ENCODE data around the gene SMYD3. TPM values are rescaled to one million over a fixed set of nuclear protein-coding genes. Genes with fewer than 3 reads are reported as not detected.

Gene SMYD3
- total RNA-seq, 5 donors from 2014 or later (not counting 1 experiment from before 2014, with no cell fraction given), result 17.7 to 37.8 (median 21.9) TPM

DNA sequence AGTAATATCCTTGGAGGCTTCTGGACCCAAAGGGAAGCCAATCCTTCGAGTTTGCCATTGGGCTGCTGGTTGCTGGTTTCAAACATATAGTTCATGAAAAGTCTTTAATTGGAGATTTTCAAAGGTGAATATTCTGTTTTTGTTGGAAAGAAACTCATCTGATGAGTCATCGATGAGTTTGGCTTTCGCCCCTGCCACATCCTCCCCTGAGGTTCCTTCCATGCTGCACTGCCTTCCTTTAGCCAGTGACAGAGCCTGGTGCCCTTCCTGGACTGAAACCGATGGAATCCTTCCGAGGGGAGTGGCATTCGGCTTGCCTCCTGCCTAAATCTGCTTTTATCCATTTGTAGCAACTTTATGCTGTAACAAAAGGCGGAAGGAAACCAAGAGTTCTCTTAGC lies 802.3 kb downstream of the SMYD3 start:
- Mint-ChIP-seq H3K9me3 (peaks cover 0 to under 1% (median 0%) of the 10 kb centered on the region in 3 donors), H3K36me3 (no peaks in the 10 kb centered on the region), H3K4me3 (no peak overlapping the region), H3K27ac (no peak overlapping the region), H3K4me1 (no peaks in the 10 kb centered on the region), H3K27me3 (no peaks in the 10 kb centered on the region)
- no peaks in the 10 kb centered on the region for H3K9me3 ChIP-seq
- H3K4me1 ChIP-seq (ENCODE audit: control insufficient read depth in 1 of 2, extremely low read depth in 1 of 2, insufficient read depth in 2 of 2, low read length in 2 of 2), result no peaks in the 10 kb centered on the region
- peaks cover 0 to under 1% of the 10 kb centered on the region in 2 experiments for H3K27me3 ChIP-seq (replicated peaks in 1 of 2; ENCODE audit: control insufficient read depth in 2 of 2, extremely low read depth in 1 of 2, insufficient read depth in 2 of 2, low read length in 1 of 2)
- H3K4me3 ChIP-seq (ENCODE audit: control insufficient read depth in 1 of 2, extremely low read depth in 1 of 2, low read length in 1 of 2), result no peak overlapping the region
- ChIA-PET CTCF (no interaction called here), POLR2A (no interaction called here)
- no peaks in the 10 kb centered on the region for H3K36me3 ChIP-seq (ENCODE audit: control insufficient read depth in 2 of 2, extremely low read depth in 1 of 2, insufficient read depth in 1 of 2, low read length in 1 of 2)
- no peak for ATAC-seq (replicated peaks in 1 of 4)
- no peak for DNase-seq
- 86% methylated on average over 5 of the region's 7 CpGs for WGBS (ENCODE audit: insufficient coverage)
- no peak overlapping the region for H3K27ac ChIP-seq (ENCODE audit: low read length)

DNA sequence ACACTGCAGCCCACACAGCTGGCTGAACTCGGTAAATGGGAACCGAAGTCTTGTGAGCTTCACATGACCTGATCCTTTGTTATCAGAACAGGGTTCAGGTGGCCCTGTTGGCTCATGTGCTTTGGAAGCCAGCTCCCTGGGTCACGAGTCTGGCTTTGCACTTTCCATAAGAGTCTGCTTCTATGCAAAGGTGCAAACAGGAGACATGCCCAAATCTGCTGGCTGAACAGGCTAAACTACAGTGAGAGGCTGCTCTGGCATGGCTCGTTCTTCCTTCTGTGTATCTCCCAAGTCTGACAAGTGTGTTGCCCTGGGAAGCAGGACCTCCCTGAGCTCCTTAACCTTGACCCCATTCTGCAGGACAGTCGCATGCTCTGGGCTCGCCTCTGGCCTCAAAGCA lies 802.7 kb downstream of the SMYD3 start:
- no peaks in the 10 kb centered on the region for H3K4me1 ChIP-seq (ENCODE audit: control insufficient read depth in 1 of 2, extremely low read depth in 1 of 2, insufficient read depth in 2 of 2, low read length in 2 of 2)
- DNase-seq, result no peak
- ChIA-PET CTCF (no interaction called here), POLR2A (no interaction called here)
- Mint-ChIP-seq H3K27ac (no peak overlapping the region), H3K27me3 (no peaks in the 10 kb centered on the region), H3K4me1 (no peaks in the 10 kb centered on the region), H3K9me3 (peaks cover 0 to 2% (median 0%) of the 10 kb centered on the region in 3 donors), H3K36me3 (no peaks in the 10 kb centered on the region), H3K4me3 (no peak overlapping the region)
- H3K27me3 ChIP-seq (replicated peaks in 1 of 2; ENCODE audit: control insufficient read depth in 2 of 2, extremely low read depth in 1 of 2, insufficient read depth in 2 of 2, low read length in 1 of 2), result peaks cover 0 to 3% of the 10 kb centered on the region in 2 experiments
- peak in 1 of 4 experiments; percentile 8 for ATAC-seq (replicated peaks in 1 of 4)
- H3K27ac ChIP-seq (ENCODE audit: low read length), result no peak overlapping the region
- H3K9me3 ChIP-seq, result no peaks in the 10 kb centered on the region
- WGBS (ENCODE audit: insufficient coverage), result 75% methylated on average over 6 of the region's 6 CpGs
- no peak overlapping the region for H3K4me3 ChIP-seq (ENCODE audit: control insufficient read depth in 1 of 2, extremely low read depth in 1 of 2, low read length in 1 of 2)
- no peaks in the 10 kb centered on the region for H3K36me3 ChIP-seq (ENCODE audit: control insufficient read depth in 2 of 2, extremely low read depth in 1 of 2, insufficient read depth in 1 of 2, low read length in 1 of 2)

DNA sequence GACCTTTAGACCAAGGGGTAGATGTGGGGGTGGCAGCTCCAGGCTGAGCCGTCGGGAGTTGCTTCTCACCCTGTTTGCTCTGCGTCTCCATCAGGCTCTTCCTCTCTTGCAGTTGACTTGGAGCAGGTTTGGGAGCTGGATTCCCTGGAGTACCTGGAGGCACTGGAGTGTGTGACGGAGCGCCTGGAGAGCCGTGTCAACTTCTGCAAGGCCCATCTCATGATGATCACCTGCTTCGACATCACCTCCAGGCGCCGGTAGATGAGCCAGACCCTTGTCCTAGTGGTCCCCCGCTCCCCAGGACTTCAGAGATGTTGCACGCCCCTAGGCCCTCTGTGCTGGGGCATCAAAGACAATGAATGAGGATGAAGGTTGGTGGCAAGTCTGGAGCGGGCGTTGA lies 804.7 kb downstream of the SMYD3 start:
- Histone ChIP-seq H3K4me3 (ENCODE audit: control insufficient read depth in 1 of 2, extremely low read depth in 1 of 2, low read length in 1 of 2) (no peak overlapping the region), H3K4me1 (ENCODE audit: control insufficient read depth in 1 of 2, extremely low read depth in 1 of 2, insufficient read depth in 2 of 2, low read length in 2 of 2) (no peaks in the 10 kb centered on the region), H3K9me3 (no peaks in the 10 kb centered on the region), H3K27ac (ENCODE audit: low read length) (no peak overlapping the region), H3K27me3 (replicated peaks in 1 of 2; ENCODE audit: control insufficient read depth in 2 of 2, extremely low read depth in 1 of 2, insufficient read depth in 2 of 2, low read length in 1 of 2) (peaks cover 0 to 3% of the 10 kb centered on the region in 2 experiments), H3K36me3 (ENCODE audit: control insufficient read depth in 2 of 2, extremely low read depth in 1 of 2, insufficient read depth in 1 of 2, low read length in 1 of 2) (no peaks in the 10 kb centered on the region)
- no peak overlapping the region for H3K4me3 Mint-ChIP-seq
- POLR2A ChIA-PET, result no interaction called here
- CTCF ChIA-PET, result no interaction called here
- no peaks in the 10 kb centered on the region for H3K36me3 Mint-ChIP-seq
- DNase-seq (no peak), ATAC-seq (replicated peaks in 1 of 4) (no peak)
- WGBS (ENCODE audit: insufficient coverage), result 88% methylated on average over 13 of the region's 13 CpGs
- no peak overlapping the region for H3K27ac Mint-ChIP-seq
- H3K27me3 Mint-ChIP-seq, result no peaks in the 10 kb centered on the region
- peaks cover 0 to 2% (median 0%) of the 10 kb centered on the region in 3 donors for H3K9me3 Mint-ChIP-seq
- no peaks in the 10 kb centered on the region for H3K4me1 Mint-ChIP-seq

DNA sequence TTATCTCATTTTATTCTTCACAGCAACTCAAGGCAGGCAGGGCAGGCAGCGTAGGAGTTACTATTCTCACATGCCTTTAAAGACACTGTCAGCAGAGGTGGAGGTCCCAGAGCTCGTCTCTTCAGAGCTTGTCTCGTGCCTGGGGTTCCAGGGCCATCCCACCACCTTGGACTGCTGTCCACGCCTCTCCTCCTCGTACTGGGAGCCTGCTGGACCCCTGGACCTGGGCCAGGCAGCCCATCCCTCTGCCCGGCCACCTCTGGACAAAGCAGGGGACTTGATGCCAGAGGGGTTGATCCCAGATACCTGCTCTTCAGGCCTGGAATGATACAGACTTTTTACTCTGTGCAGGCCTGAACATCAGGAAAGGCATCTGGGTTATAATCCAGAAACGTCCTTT lies 805.4 kb downstream of the SMYD3 start:
- no peaks in the 10 kb centered on the region for H3K4me1 Mint-ChIP-seq
- no peak overlapping the region for H3K27ac Mint-ChIP-seq
- H3K27me3 ChIP-seq (replicated peaks in 1 of 2; ENCODE audit: control insufficient read depth in 2 of 2, extremely low read depth in 1 of 2, insufficient read depth in 2 of 2, low read length in 1 of 2), result peaks cover 0 to 3% of the 10 kb centered on the region in 2 experiments
- H3K4me3 Mint-ChIP-seq, result no peak overlapping the region
- H3K27me3 Mint-ChIP-seq, result no peaks in the 10 kb centered on the region
- DNase-seq (no peak), ATAC-seq (replicated peaks in 1 of 4) (no peak)
- no peak overlapping the region for H3K27ac ChIP-seq (ENCODE audit: low read length)
- H3K9me3 ChIP-seq, result no peaks in the 10 kb centered on the region
- ChIA-PET CTCF (no interaction called here), POLR2A (no interaction called here)
- H3K36me3 Mint-ChIP-seq, result no peaks in the 10 kb centered on the region
- peaks cover 0 to 2% (median 0%) of the 10 kb centered on the region in 3 donors for H3K9me3 Mint-ChIP-seq
- H3K4me3 ChIP-seq (ENCODE audit: control insufficient read depth in 1 of 2, extremely low read depth in 1 of 2, low read length in 1 of 2), result no peak overlapping the region
- H3K4me1 ChIP-seq (ENCODE audit: control insufficient read depth in 1 of 2, extremely low read depth in 1 of 2, insufficient read depth in 2 of 2, low read length in 2 of 2), result no peaks in the 10 kb centered on the region
- WGBS (ENCODE audit: insufficient coverage), result 56% methylated on average over 6 of the region's 7 CpGs
- H3K36me3 ChIP-seq (ENCODE audit: control insufficient read depth in 2 of 2, extremely low read depth in 1 of 2, insufficient read depth in 1 of 2, low read length in 1 of 2), result no peaks in the 10 kb centered on the region

DNA sequence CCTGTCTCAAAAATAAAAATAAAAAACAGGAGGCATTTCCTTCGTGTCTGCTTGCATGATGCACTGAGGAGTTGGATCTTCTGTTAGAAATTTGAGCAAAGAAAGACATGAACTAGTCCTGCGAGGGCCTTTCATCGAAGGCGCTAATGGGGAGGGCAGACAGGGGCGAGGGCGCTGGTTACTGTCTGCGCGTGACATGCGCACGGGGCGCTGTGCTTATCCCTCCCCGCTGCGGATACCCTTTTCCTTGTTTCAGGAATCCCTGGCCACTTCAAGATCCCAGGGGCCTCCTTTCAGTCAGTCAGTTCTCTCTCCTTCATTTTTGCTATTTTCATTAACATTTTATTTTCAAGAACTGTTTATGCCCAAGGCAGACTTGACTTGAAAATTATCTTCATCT lies 806.4 kb downstream of the SMYD3 start:
- Mint-ChIP-seq H3K27me3 (no peaks in the 10 kb centered on the region), H3K27ac (no peak overlapping the region), H3K4me1 (no peaks in the 10 kb centered on the region), H3K4me3 (no peak overlapping the region), H3K36me3 (no peaks in the 10 kb centered on the region), H3K9me3 (peaks cover 0 to 2% (median 0%) of the 10 kb centered on the region in 3 donors)
- no peak for DNase-seq
- H3K27me3 ChIP-seq (replicated peaks in 1 of 2; ENCODE audit: control insufficient read depth in 2 of 2, extremely low read depth in 1 of 2, insufficient read depth in 2 of 2, low read length in 1 of 2), result peaks cover 0 to 3% of the 10 kb centered on the region in 2 experiments
- no peaks in the 10 kb centered on the region for H3K4me1 ChIP-seq (ENCODE audit: control insufficient read depth in 1 of 2, extremely low read depth in 1 of 2, insufficient read depth in 2 of 2, low read length in 2 of 2)
- H3K36me3 ChIP-seq (ENCODE audit: control insufficient read depth in 2 of 2, extremely low read depth in 1 of 2, insufficient read depth in 1 of 2, low read length in 1 of 2), result no peaks in the 10 kb centered on the region
- ChIA-PET CTCF (no interaction called here), POLR2A (no interaction called here)
- no peak overlapping the region for H3K27ac ChIP-seq (ENCODE audit: low read length)
- WGBS (ENCODE audit: insufficient coverage), result 93% methylated on average over 13 of the region's 13 CpGs
- no peak for ATAC-seq (replicated peaks in 1 of 4)
- H3K4me3 ChIP-seq (ENCODE audit: control insufficient read depth in 1 of 2, extremely low read depth in 1 of 2, low read length in 1 of 2), result no peak overlapping the region
- H3K9me3 ChIP-seq, result no peaks in the 10 kb centered on the region

Other genes starting within 250 kb of the SMYD3 start
- 10 to 100 TPM in 3 of 5 donors, 1 to 10 TPM in 2; 8.5 to 11.8 (median 10.1) TPM for gene TFB2M, start 59.0 kb upstream of the SMYD3 start, total RNA-seq
- 10 to 100 TPM; 69.0 to 87.3 (median 74.4) TPM for gene CNST, start 59.2 kb upstream of the SMYD3 start, total RNA-seq
- 1 to 10 TPM; 3.7 to 6.2 (median 4.5) TPM for gene SCCPDH, start 217.1 kb upstream of the SMYD3 start, total RNA-seq